IPS DF 6.9 (cell line): ENCODE results near the gene TBC1D1.

ENCODE experiments used
- DNase-seq: peaks from one replicate; pipeline ENCODE4 v3.0.0-alpha.2; 2013; ENCODE audit warnings: low read depth, low spot score
- H3K27ac ChIP-seq: one replicate; pipeline ENCODE4 v1.5.1; 2013; ENCODE audit warnings: low read length, control low read depth
- H3K27me3 ChIP-seq: 2 replicates; pipeline ENCODE4 v1.6.1; 2013; ENCODE audit warnings: mild to moderate bottlenecking, low read length; ENCODE audit not compliant: control insufficient read depth, insufficient read depth
- H3K36me3 ChIP-seq: 2 replicates; pipeline ENCODE4 v1.6.1; 2013; ENCODE audit warnings: low read length; ENCODE audit not compliant: control insufficient read depth, insufficient read depth
- H3K4me1 ChIP-seq: 2 replicates; pipeline ENCODE4 v1.6.1; 2013; ENCODE audit warnings: low read length; ENCODE audit not compliant: control insufficient read depth, insufficient read depth
- H3K4me3 ChIP-seq: 2 replicates; pipeline ENCODE4 v1.5.1; 2013; ENCODE audit warnings: mild to moderate bottlenecking, low read length
- H3K9me3 ChIP-seq: 2 replicates; pipeline ENCODE4 v1.6.1; 2013; ENCODE audit warnings: low read length, inconsistent platforms; ENCODE audit not compliant: control insufficient read depth, insufficient read depth
- WGBS: extraction: QIAGEN DNeasy Blood & Tissue Kit; methylation state at CpG from one replicate; pipeline ENCODE4 v1.1.7; 2013; ENCODE audit warnings: mixed read lengths, missing lambda C conversion rate; ENCODE audit not compliant: insufficient read length, insufficient coverage; 5-methylcytosine and 5-hydroxymethylcytosine counted together

The TBC1D1 gene

GRCh38 chr4:37989398-37990260 is 98.7 kb downstream of the TBC1D1 start:
- Histone ChIP-seq H3K9me3 (no peaks in the 10 kb centered on the region), H3K4me1 (peaks cover 16% of the 10 kb centered on the region; the same call in 1 of the 2 replicates), H3K4me3 (no peak overlapping the region), H3K27ac (no peak overlapping the region), H3K36me3 (no peaks in the 10 kb centered on the region), H3K27me3 (no peaks in the 10 kb centered on the region)
- DNase-seq = no peak
- no CpG with 5 or more reads among the region's 8 CpGs for whole genome bisulfite sequencing

GRCh38 chr4:37990731-37991245 is 99.9 kb downstream of the TBC1D1 start:
- no CpG with 5 or more reads among the region's 5 CpGs for WGBS
- Histone ChIP-seq H3K27me3 (no peaks in the 10 kb centered on the region), H3K27ac (no peak overlapping the region), H3K36me3 (no peaks in the 10 kb centered on the region), H3K4me3 (no peak overlapping the region), H3K4me1 (peaks cover 16% of the 10 kb centered on the region; the same call in 1 of the 2 replicates), H3K9me3 (no peaks in the 10 kb centered on the region)
- no peak for DNase-seq

GRCh38 chr4:37991623-37992410 is 100.9 kb downstream of the TBC1D1 start:
- H3K9me3 ChIP-seq = no peaks in the 10 kb centered on the region
- no peak for DNase-seq
- no peak overlapping the region for H3K4me3 ChIP-seq
- peaks cover 16% of the 10 kb centered on the region; the same call in 1 of the 2 replicates for H3K4me1 ChIP-seq
- H3K36me3 ChIP-seq = no peaks in the 10 kb centered on the region
- WGBS = no CpG with 5 or more reads among the region's 8 CpGs
- no peak overlapping the region for H3K27ac ChIP-seq
- no peaks in the 10 kb centered on the region for H3K27me3 ChIP-seq

GRCh38 chr4:37993806-37994205 is 102.9 kb downstream of the TBC1D1 start:
- H3K4me1 ChIP-seq = peaks cover 9% of the 10 kb centered on the region; the same call in 1 of the 2 replicates
- no peaks in the 10 kb centered on the region for H3K36me3 ChIP-seq
- no peak overlapping the region for H3K27ac ChIP-seq
- H3K27me3 ChIP-seq = no peaks in the 10 kb centered on the region
- DNase-seq = no peak
- WGBS = no CpG with 5 or more reads among the region's 10 CpGs
- H3K4me3 ChIP-seq = no peak overlapping the region
- H3K9me3 ChIP-seq = no peaks in the 10 kb centered on the region

DNA sequence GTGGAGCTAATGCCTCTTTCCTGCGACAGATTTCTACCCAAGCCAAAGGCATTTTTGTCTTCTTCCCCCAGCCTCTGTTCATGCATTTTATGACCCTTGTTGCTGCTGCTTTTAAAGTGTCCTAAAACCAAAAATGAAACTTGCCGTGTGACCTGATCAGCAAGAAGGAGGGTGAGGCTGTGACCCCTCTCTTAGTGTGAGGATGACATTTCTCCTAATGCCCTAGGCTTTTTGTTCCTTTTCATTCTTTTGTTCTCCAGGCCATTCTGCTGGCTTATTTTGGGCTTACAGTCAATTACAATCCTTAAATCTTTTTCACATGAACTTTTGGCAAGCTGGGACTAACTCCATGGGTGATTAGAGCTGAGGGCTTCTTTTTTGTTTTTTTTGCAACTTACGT is 103.7 kb downstream of the TBC1D1 start:
- Histone ChIP-seq H3K4me1 (peaks cover 9% of the 10 kb centered on the region; the same call in 1 of the 2 replicates), H3K27ac (no peak overlapping the region), H3K9me3 (no peaks in the 10 kb centered on the region), H3K4me3 (no peak overlapping the region), H3K27me3 (no peaks in the 10 kb centered on the region), H3K36me3 (no peaks in the 10 kb centered on the region)
- WGBS = no CpG with 5 or more reads among the region's 3 CpGs
- no peak for DNase-seq

DNA sequence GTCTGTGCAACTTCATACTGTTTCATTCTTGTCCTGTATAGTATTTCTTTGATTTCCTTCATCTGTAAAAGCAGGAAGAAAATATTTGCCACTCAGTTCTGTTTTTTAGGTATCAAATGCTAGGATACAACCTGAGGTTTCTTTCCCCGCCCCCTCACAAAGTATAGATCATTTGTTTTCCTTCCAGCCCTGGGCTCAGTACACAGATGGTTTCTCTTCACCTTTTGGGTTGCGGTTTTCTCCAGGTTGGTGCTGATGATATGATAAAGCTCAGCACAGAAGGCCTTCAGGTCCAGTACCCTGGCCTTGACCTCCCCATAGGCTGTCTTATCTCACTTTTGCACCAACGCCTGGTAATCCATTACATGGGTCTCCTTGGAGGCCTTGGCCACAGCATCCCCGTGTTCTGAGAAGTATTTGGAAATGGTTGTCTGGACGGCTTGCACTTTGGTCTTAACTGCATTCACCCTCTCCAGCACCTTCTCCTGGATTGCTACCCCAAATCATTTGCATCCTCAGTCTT is 104.5 kb downstream of the TBC1D1 start:
- no peaks in the 10 kb centered on the region for H3K36me3 ChIP-seq
- WGBS = no CpG with 5 or more reads among the region's 5 CpGs
- DNase-seq = no peak

DNA sequence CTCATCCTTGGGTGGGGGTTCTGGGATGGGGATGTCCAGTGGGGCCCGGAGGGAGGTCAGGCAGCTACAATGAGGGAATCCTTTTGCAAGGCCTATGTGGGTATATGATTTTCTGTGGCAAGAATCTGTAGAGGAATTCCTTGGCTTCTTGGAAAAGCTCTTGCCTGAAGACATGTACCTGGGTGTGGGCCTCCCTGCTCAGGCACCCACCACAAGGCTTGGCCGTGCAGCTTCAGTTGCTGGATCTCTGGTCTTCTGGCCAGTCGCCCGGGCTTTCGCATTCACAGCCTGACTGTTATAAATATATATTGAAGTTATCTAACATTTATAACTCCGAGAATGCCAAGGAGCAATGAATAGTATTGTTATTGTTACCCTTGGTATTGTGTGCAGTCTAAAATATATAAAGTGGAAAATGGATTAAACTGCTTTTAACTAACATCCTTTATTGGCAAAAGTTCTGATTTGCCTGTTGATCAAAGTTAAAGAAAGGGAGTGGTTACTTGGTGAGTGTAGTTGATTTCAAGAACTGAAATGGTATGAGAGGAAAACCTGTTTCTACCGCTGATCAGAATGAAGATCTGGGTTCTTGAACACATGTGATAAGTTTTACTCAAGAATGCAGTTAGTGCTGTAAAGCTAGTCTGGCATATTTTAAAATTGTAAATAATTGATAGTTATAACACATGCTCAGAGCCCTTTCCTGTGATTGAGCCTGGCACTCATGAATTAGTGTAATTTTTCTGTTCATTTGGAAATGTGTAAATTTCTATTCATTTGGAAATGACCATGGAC is 105.3 kb downstream of the TBC1D1 start:
- H3K36me3 ChIP-seq = no peaks in the 10 kb centered on the region
- H3K9me3 ChIP-seq = no peaks in the 10 kb centered on the region
- WGBS = no CpG with 5 or more reads among the region's 7 CpGs
- DNase-seq = no peak
- peaks cover 9% of the 10 kb centered on the region; the same call in 1 of the 2 replicates for H3K4me1 ChIP-seq
- no peak overlapping the region for H3K27ac ChIP-seq
- no peak overlapping the region for H3K4me3 ChIP-seq
- H3K27me3 ChIP-seq = no peaks in the 10 kb centered on the region

More for the DNA sequence above, 104.5 kb downstream of the TBC1D1 start:
- Histone ChIP-seq H3K4me1 (peaks cover 9% of the 10 kb centered on the region; the same call in 1 of the 2 replicates), H3K27me3 (no peaks in the 10 kb centered on the region), H3K4me3 (no peak overlapping the region), H3K27ac (no peak overlapping the region), H3K9me3 (no peaks in the 10 kb centered on the region)

- Histone ChIP-seq H3K27ac (no peak overlapping the region), H3K27me3 (no peaks in the 10 kb centered on the region), H3K4me3 (no peak overlapping the region), H3K36me3 (no peaks in the 10 kb centered on the region), H3K9me3 (no peaks in the 10 kb centered on the region), H3K4me1 (peaks cover 6% of the 10 kb centered on the region; the same call in 1 of the 2 replicates)
- WGBS = no CpG with 5 or more reads among the region's 9 CpGs
- no peak for DNase-seq
Observed at GRCh38 chr4:37998226-37998625, 107.3 kb downstream of the TBC1D1 start.

- no peak for DNase-seq
- no peaks in the 10 kb centered on the region for H3K27me3 ChIP-seq
- WGBS = no CpG with 5 or more reads among the region's 12 CpGs
- no peak overlapping the region for H3K4me3 ChIP-seq
- H3K9me3 ChIP-seq = no peaks in the 10 kb centered on the region
- no peak overlapping the region for H3K27ac ChIP-seq
- no peaks in the 10 kb centered on the region for H3K36me3 ChIP-seq
- H3K4me1 ChIP-seq = peaks cover 5% of the 10 kb centered on the region; the same call in 1 of the 2 replicates
Observed at GRCh38 chr4:37999000-37999716, 108.3 kb downstream of the TBC1D1 start.
